Retinal pigment epithelial cell (primary cell): ENCODE results near the gene ADCY10.

Experiments used
- DNase-seq: peaks from one replicate; pipeline ENCODE4 v3.0.0-alpha.2; 2010; ENCODE audit warnings: low read depth
- H3K4me3 ChIP-seq: 2 replicates; pipeline ENCODE4 v1.5.1; 2011; ENCODE audit warnings: mild to moderate bottlenecking, low read length, control low read depth, moderate library complexity
- TF ChIP-seq, protein P1 (sequence below): conservative IDR thresholded peaks from 2 replicates; pipeline ENCODE4 v1.5.1; 2011; ENCODE audit warnings: low read depth, low read length, control low read depth, inconsistent platforms

The ADCY10 gene

DNA sequence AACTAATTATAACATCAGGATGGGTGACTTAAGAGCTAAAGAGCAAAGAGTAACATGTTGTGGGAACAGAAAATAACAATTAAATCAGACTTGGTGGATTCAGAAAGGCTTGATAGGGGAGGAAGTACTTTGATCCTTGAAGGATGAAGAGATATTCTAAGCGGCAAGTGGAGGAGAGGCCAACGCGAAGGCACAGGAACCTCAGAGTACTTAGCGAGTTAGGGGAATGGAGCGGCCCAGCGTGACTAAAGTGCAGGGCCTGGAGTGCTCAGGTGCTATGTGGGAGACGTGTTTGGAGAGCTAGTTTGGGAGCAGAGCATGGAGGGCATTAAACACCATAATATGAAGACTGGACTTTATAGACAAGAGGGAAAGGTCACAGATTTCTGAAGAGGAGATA, 64.3 kb downstream of the ADCY10 start:
- DNase-seq = no peak
- TF ChIP-seq, protein P1, sequence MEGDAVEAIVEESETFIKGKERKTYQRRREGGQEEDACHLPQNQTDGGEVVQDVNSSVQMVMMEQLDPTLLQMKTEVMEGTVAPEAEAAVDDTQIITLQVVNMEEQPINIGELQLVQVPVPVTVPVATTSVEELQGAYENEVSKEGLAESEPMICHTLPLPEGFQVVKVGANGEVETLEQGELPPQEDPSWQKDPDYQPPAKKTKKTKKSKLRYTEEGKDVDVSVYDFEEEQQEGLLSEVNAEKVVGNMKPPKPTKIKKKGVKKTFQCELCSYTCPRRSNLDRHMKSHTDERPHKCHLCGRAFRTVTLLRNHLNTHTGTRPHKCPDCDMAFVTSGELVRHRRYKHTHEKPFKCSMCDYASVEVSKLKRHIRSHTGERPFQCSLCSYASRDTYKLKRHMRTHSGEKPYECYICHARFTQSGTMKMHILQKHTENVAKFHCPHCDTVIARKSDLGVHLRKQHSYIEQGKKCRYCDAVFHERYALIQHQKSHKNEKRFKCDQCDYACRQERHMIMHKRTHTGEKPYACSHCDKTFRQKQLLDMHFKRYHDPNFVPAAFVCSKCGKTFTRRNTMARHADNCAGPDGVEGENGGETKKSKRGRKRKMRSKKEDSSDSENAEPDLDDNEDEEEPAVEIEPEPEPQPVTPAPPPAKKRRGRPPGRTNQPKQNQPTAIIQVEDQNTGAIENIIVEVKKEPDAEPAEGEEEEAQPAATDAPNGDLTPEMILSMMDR = no peak
- no peak overlapping the region for H3K4me3 ChIP-seq

DNA sequence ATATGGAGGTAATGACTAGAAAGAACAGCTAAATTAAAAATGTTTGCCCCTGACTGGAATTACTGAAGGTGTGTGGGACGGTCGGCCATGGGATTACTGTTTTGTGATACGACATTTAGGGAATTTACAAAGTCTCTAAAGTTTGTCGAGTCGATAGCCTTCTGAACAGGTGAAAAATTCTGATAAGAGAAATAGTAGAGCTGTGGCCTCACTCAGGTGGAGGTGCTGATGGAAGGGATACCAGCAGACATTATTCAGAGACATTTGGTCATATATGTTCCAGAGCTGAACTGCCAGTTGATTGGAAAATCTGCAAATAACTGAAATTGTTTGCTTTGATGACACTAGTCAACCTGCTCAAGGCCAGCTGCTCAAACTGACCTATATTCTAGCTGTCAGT, 71.1 kb downstream of the ADCY10 start:
- TF ChIP-seq, protein P1 = no peak
- H3K4me3 ChIP-seq = no peak overlapping the region
- DNase-seq = no peak

DNA sequence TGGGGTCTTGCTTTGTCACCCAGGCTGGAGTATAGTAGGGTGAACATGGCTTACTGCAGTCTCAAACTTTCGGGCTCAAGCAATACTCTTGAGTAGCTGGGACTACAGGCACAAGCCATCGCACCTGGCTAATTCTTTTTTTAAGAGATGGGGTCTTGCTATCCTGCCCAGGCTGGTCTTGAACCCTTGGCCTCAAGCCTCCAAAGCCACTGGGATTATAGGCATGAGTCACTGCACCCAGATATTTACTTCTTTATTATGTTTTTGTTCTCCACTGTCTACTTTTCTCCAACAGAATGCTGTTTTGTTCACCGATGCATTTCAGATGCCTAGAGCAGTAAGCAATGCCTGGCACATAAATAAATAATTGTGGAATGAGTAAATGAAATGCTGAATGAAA, 72.4 kb downstream of the ADCY10 start:
- TF ChIP-seq, protein P1 = no peak
- no peak overlapping the region for H3K4me3 ChIP-seq
- no peak for DNase-seq

DNA sequence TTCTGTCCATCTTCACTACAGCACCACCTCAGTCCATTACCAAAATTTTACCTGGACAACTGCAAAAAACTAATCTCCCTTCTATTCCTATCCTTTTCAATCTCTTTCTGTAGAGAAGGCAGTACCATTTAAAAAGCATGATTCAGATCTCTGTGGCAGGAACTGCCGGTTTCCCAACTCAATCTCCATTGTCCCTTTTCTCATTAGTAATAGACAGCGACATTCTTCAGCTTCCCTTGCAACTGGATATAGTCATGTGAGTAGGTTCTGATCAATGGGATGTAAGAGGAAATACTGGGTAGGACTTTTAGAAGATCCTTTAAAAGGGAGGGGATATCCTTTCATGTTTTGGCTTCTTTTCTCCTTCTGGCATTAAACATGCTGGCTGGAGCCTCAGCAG, 74.9 kb downstream of the ADCY10 start:
- TF ChIP-seq, protein P1 = no peak
- no peak overlapping the region for H3K4me3 ChIP-seq
- DNase-seq = no peak

DNA sequence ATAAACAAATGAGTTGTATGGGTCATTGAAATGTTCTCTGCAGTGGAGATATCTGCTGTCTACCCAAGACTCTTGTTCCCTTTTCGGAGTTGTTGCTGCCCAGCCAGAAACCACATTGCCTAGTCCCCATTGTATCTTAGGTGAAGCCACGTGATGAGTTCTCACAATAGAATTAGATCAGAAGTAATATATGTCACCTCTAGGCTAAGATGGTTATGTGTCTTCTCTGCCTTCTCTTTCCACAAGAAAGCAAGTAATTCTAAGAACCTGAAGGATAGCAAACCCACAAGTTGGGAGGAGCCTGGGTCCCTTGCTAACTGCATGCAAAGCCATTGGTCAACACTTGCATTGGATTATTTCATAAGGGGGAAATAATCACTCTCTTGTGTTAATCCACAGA, 76.6 kb downstream of the ADCY10 start:
- TF ChIP-seq, protein P1 = no peak
- no peak overlapping the region for H3K4me3 ChIP-seq

DNA sequence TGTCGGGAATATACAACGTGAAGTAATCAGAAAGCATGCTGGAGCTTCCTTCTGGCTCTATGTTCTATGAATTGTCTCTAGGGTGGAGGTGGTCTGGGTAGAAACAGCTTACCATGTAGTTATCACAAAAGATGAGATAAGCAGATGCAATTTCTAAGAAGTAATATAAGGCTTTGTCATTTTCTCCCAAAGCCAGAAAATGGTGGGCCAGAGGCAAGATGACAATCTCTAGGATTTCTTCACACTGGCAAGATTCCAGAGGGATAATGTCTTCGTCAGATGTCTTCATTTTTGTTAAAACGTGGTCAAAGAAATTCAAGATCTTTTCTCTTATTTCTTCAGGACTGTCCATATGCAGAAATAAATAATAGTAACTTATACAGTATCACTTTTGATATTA, 77.7 kb downstream of the ADCY10 start:
- DNase-seq = no peak
- no peak overlapping the region for H3K4me3 ChIP-seq
- TF ChIP-seq, protein P1 = no peak

More for the DNA sequence above, 76.6 kb downstream of the ADCY10 start:
- DNase-seq = no peak

DNA sequence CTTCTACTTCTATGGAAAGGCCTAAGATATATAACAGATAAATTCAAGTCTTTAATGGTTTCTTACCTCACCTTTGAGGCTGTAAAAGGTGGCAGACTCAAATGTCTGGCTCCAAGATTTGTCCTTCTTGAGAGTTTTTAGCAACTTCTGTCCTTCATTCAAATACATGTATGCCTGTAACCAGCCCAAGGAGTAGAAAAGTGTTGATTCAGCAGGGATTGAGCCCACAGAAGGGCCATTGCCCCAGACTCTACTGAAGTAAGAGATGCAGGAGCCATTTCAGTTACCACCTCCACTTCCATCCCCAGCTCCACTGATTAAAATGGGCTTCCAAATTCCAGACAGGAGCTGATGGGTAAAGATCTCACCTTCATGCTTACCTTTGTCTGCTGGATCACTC, 80.0 kb downstream of the ADCY10 start:
- no peak overlapping the region for H3K4me3 ChIP-seq
- DNase-seq = no peak
- TF ChIP-seq, protein P1 = no peak
